Endothelial cell (in vitro differentiated cells): ENCODE results near the gene ALDH4A1. TPM values are rescaled to one million over a fixed set of nuclear protein-coding genes. Genes with fewer than 3 reads are reported as not detected.

Experiments used
- DNase-seq: peaks from one replicate; pipeline ENCODE4 v3.0.0; 2021; ENCODE audit warnings: low spot score
- H3K27ac Mint-ChIP-seq: one replicate; pipeline ENCODE4 v1.8.0; 2021; ENCODE audit warnings: mixed read lengths, inconsistent platforms; ENCODE audit not compliant: unreplicated experiment
- H3K27me3 Mint-ChIP-seq: one replicate; pipeline ENCODE4 v1.8.0; 2021; ENCODE audit warnings: mild to moderate bottlenecking, moderate library complexity, mixed read lengths, inconsistent platforms; ENCODE audit not compliant: unreplicated experiment
- H3K36me3 Mint-ChIP-seq: one replicate; pipeline ENCODE4 v1.8.0; 2021; ENCODE audit warnings: mild to moderate bottlenecking, low read depth, mixed read lengths, inconsistent platforms; ENCODE audit not compliant: unreplicated experiment
- H3K4me1 Mint-ChIP-seq: one replicate; pipeline ENCODE4 v1.8.0; 2021; ENCODE audit warnings: mild to moderate bottlenecking, mixed read lengths, inconsistent platforms; ENCODE audit not compliant: unreplicated experiment
- H3K4me3 Mint-ChIP-seq: one replicate; pipeline ENCODE4 v1.8.0; 2021; ENCODE audit warnings: mild to moderate bottlenecking, mixed read lengths, inconsistent platforms; ENCODE audit not compliant: unreplicated experiment
- H3K9me3 Mint-ChIP-seq: one replicate; pipeline ENCODE4 v1.8.0; 2021; ENCODE audit warnings: mixed read lengths, inconsistent platforms; ENCODE audit not compliant: unreplicated experiment
- total RNA-seq: library from RNA; stranded (reverse); fragmentation: NEBNext Ultra II Directional; extraction: Animal tissue kit (Norgen Biotek cat#: 25700); gene quantifications from one replicate; pipeline ENCODE4 v1.2.1, GENCODE V29; 2021; ENCODE audit not compliant: unreplicated experiment
- TF ChIP-seq, protein P1 (sequence below): fragments of 200-600 bp; sonication (generic); IDR thresholded peaks from one replicate; pipeline ENCODE4 v1.5.0; 2021; ENCODE audit warnings: antibody characterized with exemption; ENCODE audit not compliant: unreplicated experiment

The ALDH4A1 gene
- total RNA-seq, 1 donor from 2014 or later = 27.8 TPM

DNA sequence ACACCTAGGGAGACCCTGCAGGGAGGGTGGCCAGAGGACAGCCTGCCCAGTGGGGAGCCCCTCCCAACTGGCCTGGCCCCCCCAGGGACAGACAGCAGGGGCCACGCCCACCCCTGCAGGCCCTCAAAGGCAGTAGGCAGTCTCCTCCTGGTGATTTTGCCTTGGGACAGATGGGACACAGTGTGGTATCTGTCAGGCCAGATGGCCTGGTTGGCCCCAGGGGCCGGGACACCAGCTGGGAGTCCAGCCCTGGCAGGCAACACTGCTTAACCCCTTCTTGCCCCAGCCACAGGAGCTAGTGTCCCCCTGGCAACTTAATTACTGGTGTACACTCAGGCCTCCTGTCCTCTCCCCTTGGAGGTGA is 36.3 kb upstream of the ALDH4A1 start:
- Mint-ChIP-seq H3K9me3 (no peaks in the 10 kb centered on the region), H3K27me3 (peaks cover 10% of the 10 kb centered on the region), H3K27ac (no peak overlapping the region), H3K36me3 (no peaks in the 10 kb centered on the region), H3K4me1 (peaks cover 8% of the 10 kb centered on the region), H3K4me3 (no peak overlapping the region)
- no peak for DNase-seq
- TF ChIP-seq, protein P1, sequence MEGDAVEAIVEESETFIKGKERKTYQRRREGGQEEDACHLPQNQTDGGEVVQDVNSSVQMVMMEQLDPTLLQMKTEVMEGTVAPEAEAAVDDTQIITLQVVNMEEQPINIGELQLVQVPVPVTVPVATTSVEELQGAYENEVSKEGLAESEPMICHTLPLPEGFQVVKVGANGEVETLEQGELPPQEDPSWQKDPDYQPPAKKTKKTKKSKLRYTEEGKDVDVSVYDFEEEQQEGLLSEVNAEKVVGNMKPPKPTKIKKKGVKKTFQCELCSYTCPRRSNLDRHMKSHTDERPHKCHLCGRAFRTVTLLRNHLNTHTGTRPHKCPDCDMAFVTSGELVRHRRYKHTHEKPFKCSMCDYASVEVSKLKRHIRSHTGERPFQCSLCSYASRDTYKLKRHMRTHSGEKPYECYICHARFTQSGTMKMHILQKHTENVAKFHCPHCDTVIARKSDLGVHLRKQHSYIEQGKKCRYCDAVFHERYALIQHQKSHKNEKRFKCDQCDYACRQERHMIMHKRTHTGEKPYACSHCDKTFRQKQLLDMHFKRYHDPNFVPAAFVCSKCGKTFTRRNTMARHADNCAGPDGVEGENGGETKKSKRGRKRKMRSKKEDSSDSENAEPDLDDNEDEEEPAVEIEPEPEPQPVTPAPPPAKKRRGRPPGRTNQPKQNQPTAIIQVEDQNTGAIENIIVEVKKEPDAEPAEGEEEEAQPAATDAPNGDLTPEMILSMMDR = no peak

GRCh38 chr1:18938008-18938706 is 35.8 kb upstream of the ALDH4A1 start:
- H3K27ac Mint-ChIP-seq = no peak overlapping the region
- H3K4me1 Mint-ChIP-seq = peaks cover 8% of the 10 kb centered on the region
- DNase-seq = no peak
- TF ChIP-seq, protein P1 = no peak
- H3K36me3 Mint-ChIP-seq = no peaks in the 10 kb centered on the region
- peaks cover 10% of the 10 kb centered on the region for H3K27me3 Mint-ChIP-seq
- H3K4me3 Mint-ChIP-seq = no peak overlapping the region
- no peaks in the 10 kb centered on the region for H3K9me3 Mint-ChIP-seq

- Mint-ChIP-seq H3K27me3 (peaks cover 10% of the 10 kb centered on the region), H3K9me3 (no peaks in the 10 kb centered on the region), H3K4me3 (no peak overlapping the region), H3K36me3 (no peaks in the 10 kb centered on the region), H3K27ac (no peak overlapping the region), H3K4me1 (peaks cover 8% of the 10 kb centered on the region)
- no peak for DNase-seq
- TF ChIP-seq, protein P1 = no peak
Measured at GRCh38 chr1:18937539-18937938, 35.2 kb upstream of the ALDH4A1 start.

- no peak overlapping the region for H3K4me3 Mint-ChIP-seq
- H3K4me1 Mint-ChIP-seq = peaks cover 7% of the 10 kb centered on the region
- H3K27me3 Mint-ChIP-seq = peaks cover 10% of the 10 kb centered on the region
Measured at GRCh38 chr1:18936814-18937481, 34.6 kb upstream of the ALDH4A1 start.

DNA sequence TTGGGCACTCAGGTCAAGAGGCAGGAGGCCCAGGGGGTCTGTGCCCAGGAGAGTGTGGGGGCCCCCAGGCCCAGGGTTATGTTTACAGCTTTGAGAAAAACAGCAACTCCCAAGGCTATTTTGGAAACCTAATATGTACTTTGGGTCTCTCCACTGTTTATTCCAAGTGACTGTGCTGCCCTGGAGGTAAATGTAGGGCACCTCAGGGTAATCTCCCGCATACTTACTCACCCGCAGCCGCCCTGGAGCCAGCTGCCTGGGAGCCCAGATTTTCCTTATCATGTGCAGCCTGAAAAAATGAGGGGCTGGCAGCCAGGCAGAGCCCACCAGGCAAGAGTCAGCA is 34.1 kb upstream of the ALDH4A1 start:
- H3K27me3 Mint-ChIP-seq = peaks cover 10% of the 10 kb centered on the region
- no peaks in the 10 kb centered on the region for H3K9me3 Mint-ChIP-seq
- H3K4me1 Mint-ChIP-seq = peaks cover 2% of the 10 kb centered on the region
- no peaks in the 10 kb centered on the region for H3K36me3 Mint-ChIP-seq
- TF ChIP-seq, protein P1 = no peak
- no peak overlapping the region for H3K27ac Mint-ChIP-seq
- no peak for DNase-seq
- H3K4me3 Mint-ChIP-seq = no peak overlapping the region

More at GRCh38 chr1:18936814-18937481, 34.6 kb upstream of the ALDH4A1 start:
- Mint-ChIP-seq H3K9me3 (no peaks in the 10 kb centered on the region), H3K36me3 (no peaks in the 10 kb centered on the region), H3K27ac (no peak overlapping the region)
- no peak for DNase-seq
- TF ChIP-seq, protein P1 = no peak
